ENCODE data around the gene MLXIPL. TPM values are rescaled to one million over a fixed set of nuclear protein-coding genes. Genes with fewer than 3 reads are reported as not detected.
A peak's percentile ranks its signal among the peaks of the same experiment; 100 is the strongest.
"Not testable (repeated sequence)": the region's sequence is repeated elsewhere in the genome, so short reads cannot be mapped to it uniquely, and the experiment has no call there.

Gene MLXIPL
- total RNA-seq, 1 experiment from 2014 or later = not detected

DNA sequence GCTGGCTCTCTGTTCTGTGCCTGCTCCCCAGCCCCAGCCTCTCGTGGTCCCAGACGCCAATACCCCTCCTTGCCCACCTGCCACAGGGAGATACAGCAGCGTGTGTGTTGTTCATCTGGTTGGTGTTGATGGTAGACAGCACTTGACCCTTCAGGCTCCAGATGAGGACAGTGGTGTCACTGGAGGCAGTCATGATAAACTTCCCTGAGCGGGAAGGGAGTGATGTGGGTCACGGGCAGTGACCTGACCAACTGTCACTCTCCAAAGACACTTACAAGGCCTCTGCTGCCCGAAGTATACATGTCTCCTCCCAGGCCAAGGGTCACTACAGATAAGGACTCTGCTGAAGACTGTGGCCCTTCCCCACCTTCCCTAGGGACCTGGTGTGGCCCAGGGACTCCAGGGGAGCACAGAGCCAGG is 51.5 kb downstream of the MLXIPL start:
- DNase-seq = no peak

DNA sequence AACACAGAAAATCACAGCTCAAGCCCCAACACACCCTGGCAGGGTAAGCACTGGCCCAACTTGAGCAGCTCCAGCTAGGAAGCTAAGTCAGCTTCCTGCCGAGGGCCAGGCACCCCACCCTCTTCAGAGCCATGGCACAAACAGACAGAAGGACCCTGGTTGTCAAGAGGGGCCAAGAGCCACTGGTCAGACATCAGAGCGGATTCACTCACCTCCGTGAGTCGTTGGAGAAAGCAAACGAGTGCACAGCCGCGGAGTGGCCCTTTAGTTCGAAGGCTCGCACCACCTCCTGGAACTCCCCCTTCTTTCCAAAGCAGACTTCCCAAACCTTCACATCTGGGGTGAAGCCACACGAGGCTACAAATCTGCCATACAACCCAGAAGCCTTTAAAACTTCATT is 53.3 kb downstream of the MLXIPL start:
- Histone ChIP-seq H3K27me3 (ENCODE audit: low read length) (no peaks in the 10 kb centered on the region), H3K27ac (ENCODE audit: low read length) (no peak overlapping the region), H3K4me3 (ENCODE audit: low read length) (no peak overlapping the region), H3K36me3 (ENCODE audit: insufficient read depth, low read length) (peaks cover 21% of the 10 kb centered on the region), H2AFZ (ENCODE audit: low read length) (no peak overlapping the region), H4K20me1 (ENCODE audit: insufficient read depth, low read depth, low read length) (no peaks in the 10 kb centered on the region), H3K9me3 (ENCODE audit: low read length) (no peaks in the 10 kb centered on the region), H3K9ac (ENCODE audit: low read length) (no peak overlapping the region), H3K9me2 (replicated peaks; ENCODE audit: insufficient read depth, low read length) (no peaks in the 10 kb centered on the region), H3K4me2 (ENCODE audit: low read depth, low read length, poor library complexity, severe bottlenecking) (no peak overlapping the region), H3K4me1 (ENCODE audit: low read length) (no peaks in the 10 kb centered on the region), H3K79me2 (ENCODE audit: low read length) (peaks cover 5% of the 10 kb centered on the region; the same call in 1 of the 2 replicates)
- no peak for DNase-seq

More for the DNA sequence above, 51.5 kb downstream of the MLXIPL start:
- no peaks in the 10 kb centered on the region for H3K27me3 ChIP-seq (ENCODE audit: low read length)
- H3K4me3 ChIP-seq (ENCODE audit: low read length) = no peak overlapping the region
- H3K9ac ChIP-seq (ENCODE audit: low read length) = no peak overlapping the region
- H3K4me2 ChIP-seq (ENCODE audit: low read depth, low read length, poor library complexity, severe bottlenecking) = no peak overlapping the region
- H3K27ac ChIP-seq (ENCODE audit: low read length) = no peak overlapping the region
- no peaks in the 10 kb centered on the region for H4K20me1 ChIP-seq (ENCODE audit: insufficient read depth, low read depth, low read length)
- H3K9me3 ChIP-seq (ENCODE audit: low read length) = no peaks in the 10 kb centered on the region
- peaks cover 21% of the 10 kb centered on the region for H3K36me3 ChIP-seq (ENCODE audit: insufficient read depth, low read length)
- H3K9me2 ChIP-seq (replicated peaks; ENCODE audit: insufficient read depth, low read length) = no peaks in the 10 kb centered on the region
- peaks cover 20% of the 10 kb centered on the region for H3K79me2 ChIP-seq (ENCODE audit: low read length)
- no peak overlapping the region for H2AFZ ChIP-seq (ENCODE audit: low read length)
- peaks cover 11% of the 10 kb centered on the region for H3K4me1 ChIP-seq (ENCODE audit: low read length)

DNA sequence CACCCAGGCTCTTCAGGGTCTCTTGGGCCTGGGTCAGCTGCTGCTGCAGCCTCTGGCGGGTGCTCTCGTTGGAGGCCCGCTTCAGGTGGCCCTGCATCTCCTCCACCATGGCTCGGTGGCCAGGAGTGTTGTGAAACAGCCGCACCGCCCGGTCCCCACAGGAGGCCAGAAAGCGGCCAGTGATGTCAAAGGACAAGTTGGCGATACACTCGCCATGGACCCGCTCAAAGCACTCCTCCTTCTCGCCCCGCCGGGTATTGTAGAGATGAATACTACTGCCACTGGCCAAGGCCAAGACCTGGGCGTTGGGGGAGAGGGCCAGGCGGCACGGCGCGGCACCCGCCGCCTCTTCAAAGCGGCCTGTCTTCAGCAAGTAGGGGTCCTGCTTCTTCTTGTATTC is 53.8 kb downstream of the MLXIPL start:
- no peaks in the 10 kb centered on the region for H4K20me1 ChIP-seq (ENCODE audit: insufficient read depth, low read depth, low read length)
- no peaks in the 10 kb centered on the region for H3K9me2 ChIP-seq (replicated peaks; ENCODE audit: insufficient read depth, low read length)
- H3K9me3 ChIP-seq (ENCODE audit: low read length) = no peaks in the 10 kb centered on the region
- no peak overlapping the region for H3K4me3 ChIP-seq (ENCODE audit: low read length)
- no peak for DNase-seq
- H3K4me1 ChIP-seq (ENCODE audit: low read length) = no peaks in the 10 kb centered on the region
- H3K4me2 ChIP-seq (ENCODE audit: low read depth, low read length, poor library complexity, severe bottlenecking) = no peak overlapping the region
- H3K27me3 ChIP-seq (ENCODE audit: low read length) = no peaks in the 10 kb centered on the region
- H3K79me2 ChIP-seq (ENCODE audit: low read length) = peaks cover 3% of the 10 kb centered on the region; the same call in 1 of the 2 replicates
- H3K9ac ChIP-seq (ENCODE audit: low read length) = no peak overlapping the region
- H3K36me3 ChIP-seq (ENCODE audit: insufficient read depth, low read length) = peaks cover 21% of the 10 kb centered on the region
- H2AFZ ChIP-seq (ENCODE audit: low read length) = no peak overlapping the region
- no peak overlapping the region for H3K27ac ChIP-seq (ENCODE audit: low read length)

DNA sequence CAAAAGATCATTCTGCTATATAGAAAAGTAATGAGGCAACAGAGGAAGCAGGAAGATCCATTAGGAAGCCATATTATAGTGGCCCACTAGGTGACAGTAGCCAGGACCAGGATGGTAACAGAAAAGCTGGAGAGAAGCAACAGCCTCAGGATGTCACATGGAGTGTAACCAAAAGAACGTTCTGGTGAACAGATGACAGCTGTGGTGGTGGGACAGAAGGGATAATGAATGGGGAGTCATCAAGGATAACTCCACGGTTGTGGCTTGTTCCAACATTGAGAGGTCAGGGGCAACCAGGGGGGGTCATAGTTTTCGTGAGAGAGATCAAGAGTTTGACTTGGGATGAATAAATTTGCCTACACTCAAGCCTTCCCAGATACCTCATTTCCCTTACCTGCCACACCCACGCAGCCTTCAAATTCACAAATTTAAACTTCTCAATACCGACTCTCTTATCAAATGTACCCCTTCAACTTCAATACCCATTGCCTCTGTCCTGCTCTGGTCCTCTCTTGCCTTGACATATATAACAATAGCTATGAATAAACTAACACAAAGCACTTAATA is 55.2 kb downstream of the MLXIPL start:
- H3K79me2 ChIP-seq (ENCODE audit: low read length) = no peaks in the 10 kb centered on the region
- no peak overlapping the region for H3K4me3 ChIP-seq (ENCODE audit: low read length)
- H3K9me3 ChIP-seq (ENCODE audit: low read length) = no peaks in the 10 kb centered on the region
- DNase-seq = no peak
- H3K4me2 ChIP-seq (ENCODE audit: low read depth, low read length, poor library complexity, severe bottlenecking) = no peak overlapping the region
- no peaks in the 10 kb centered on the region for H3K9me2 ChIP-seq (replicated peaks; ENCODE audit: insufficient read depth, low read length)
- no peaks in the 10 kb centered on the region for H4K20me1 ChIP-seq (ENCODE audit: insufficient read depth, low read depth, low read length)
- H3K36me3 ChIP-seq (ENCODE audit: insufficient read depth, low read length) = peaks cover 15% of the 10 kb centered on the region
- H2AFZ ChIP-seq (ENCODE audit: low read length) = no peak overlapping the region
- H3K9ac ChIP-seq (ENCODE audit: low read length) = no peak overlapping the region
- no peaks in the 10 kb centered on the region for H3K4me1 ChIP-seq (ENCODE audit: low read length)
- H3K27ac ChIP-seq (ENCODE audit: low read length) = no peak overlapping the region
- H3K27me3 ChIP-seq (ENCODE audit: low read length) = no peaks in the 10 kb centered on the region

DNA sequence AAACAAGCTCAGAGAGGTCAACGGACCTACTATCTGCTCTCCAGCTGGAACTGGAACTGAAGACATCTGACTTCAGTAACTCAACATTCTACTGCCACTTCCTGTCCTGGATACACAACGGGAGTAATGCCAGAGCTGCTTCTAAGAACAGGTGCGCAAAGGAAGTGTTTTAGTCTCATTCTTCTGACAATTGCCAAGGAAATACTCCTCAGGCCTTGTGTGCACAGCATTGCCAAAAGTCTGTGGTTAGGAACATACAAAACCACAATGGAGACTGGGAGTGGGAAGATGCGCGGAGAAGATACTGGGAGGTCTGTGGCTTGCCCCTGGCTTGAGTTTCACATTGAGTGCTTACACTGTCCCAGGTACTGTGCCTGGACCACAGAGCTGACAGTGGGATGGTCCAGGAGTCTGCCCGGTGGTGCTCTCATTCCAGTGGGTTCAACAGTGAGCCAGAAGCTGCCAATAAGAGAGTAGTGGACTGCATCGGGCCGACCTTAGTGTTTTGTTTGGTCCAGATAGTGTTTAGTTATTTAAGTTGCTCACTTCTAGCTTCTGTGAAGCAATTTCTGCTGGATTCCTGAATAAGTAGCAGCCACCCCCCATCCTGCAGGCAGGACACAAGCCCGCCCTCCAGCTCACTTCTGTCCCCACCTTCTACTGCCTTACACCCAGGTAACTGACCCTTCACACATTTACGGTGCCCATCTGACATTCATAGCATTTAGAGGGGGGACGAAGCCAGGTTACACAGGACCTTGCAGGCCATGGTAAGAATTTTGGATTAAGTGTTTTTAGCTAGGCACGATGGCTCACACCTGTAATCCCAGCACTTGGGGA is 56.3 kb downstream of the MLXIPL start:
- Histone ChIP-seq H3K9ac (ENCODE audit: low read length) (no peak overlapping the region), H3K36me3 (ENCODE audit: insufficient read depth, low read length) (peaks cover 9% of the 10 kb centered on the region), H3K4me3 (ENCODE audit: low read length) (no peak overlapping the region), H3K9me2 (replicated peaks; ENCODE audit: insufficient read depth, low read length) (no peaks in the 10 kb centered on the region), H2AFZ (ENCODE audit: low read length) (no peak overlapping the region), H3K79me2 (ENCODE audit: low read length) (no peaks in the 10 kb centered on the region), H3K4me2 (ENCODE audit: low read depth, low read length, poor library complexity, severe bottlenecking) (no peak overlapping the region), H4K20me1 (ENCODE audit: insufficient read depth, low read depth, low read length) (no peaks in the 10 kb centered on the region), H3K27ac (ENCODE audit: low read length) (no peak overlapping the region), H3K27me3 (ENCODE audit: low read length) (no peaks in the 10 kb centered on the region), H3K9me3 (ENCODE audit: low read length) (no peaks in the 10 kb centered on the region), H3K4me1 (ENCODE audit: low read length) (no peaks in the 10 kb centered on the region)
- DNase-seq = no peak

DNA sequence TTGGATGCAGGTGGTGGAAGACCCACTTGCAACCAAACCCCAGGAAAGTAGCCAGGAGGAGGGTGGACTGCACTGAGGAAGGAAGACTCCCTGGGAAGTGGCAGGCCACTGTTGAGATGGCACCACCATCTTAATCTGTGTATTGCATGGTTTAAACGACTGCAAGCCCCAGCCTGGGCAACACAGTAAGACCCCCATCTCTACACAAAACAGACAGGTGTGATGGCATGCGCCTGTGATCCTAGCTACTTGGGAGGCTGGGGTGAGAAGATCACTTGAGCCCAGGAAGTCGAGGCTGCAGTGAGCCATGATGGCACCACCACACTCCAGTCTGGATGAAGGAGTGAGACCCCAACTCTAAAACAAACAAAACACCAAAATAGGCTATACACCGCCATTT is 57.2 kb downstream of the MLXIPL start:
- H3K9me2 ChIP-seq (replicated peaks; ENCODE audit: insufficient read depth, low read length) = no peaks in the 10 kb centered on the region
- peaks cover 3% of the 10 kb centered on the region; the same call in 1 of the 2 replicates for H3K36me3 ChIP-seq (ENCODE audit: insufficient read depth, low read length)
- H3K27ac ChIP-seq (ENCODE audit: low read length) = no peak overlapping the region
- peaks cover 3% of the 10 kb centered on the region for H3K4me1 ChIP-seq (ENCODE audit: low read length)
- H3K4me3 ChIP-seq (ENCODE audit: low read length) = no peak overlapping the region
- no peaks in the 10 kb centered on the region for H3K79me2 ChIP-seq (ENCODE audit: low read length)
- H3K9ac ChIP-seq (ENCODE audit: low read length) = no peak overlapping the region
- H2AFZ ChIP-seq (ENCODE audit: low read length) = no peak overlapping the region
- H3K27me3 ChIP-seq (ENCODE audit: low read length) = no peaks in the 10 kb centered on the region
- H3K4me2 ChIP-seq (ENCODE audit: low read depth, low read length, poor library complexity, severe bottlenecking) = no peak overlapping the region
- no peaks in the 10 kb centered on the region for H4K20me1 ChIP-seq (ENCODE audit: insufficient read depth, low read depth, low read length)
- no peak for DNase-seq
- H3K9me3 ChIP-seq (ENCODE audit: low read length) = no peaks in the 10 kb centered on the region

DNA sequence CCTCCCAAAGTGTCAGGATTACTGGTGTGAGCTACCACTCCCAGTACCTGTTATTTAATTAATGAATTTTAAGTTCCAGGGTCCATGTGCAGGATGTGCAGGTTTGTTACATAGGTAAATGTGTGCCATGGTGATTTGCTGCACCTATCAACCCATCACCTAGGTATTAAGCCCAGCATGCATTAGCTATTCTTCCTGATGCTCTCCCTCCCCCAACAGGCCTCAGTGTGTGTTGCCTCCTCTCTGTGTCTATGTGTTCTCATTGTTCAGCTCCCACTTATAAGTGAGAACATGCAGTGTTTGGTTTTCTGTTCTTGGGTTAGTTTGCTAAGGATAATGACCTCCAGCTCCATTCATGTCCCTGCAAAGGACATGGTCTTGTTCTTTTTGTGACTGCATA is 57.9 kb downstream of the MLXIPL start:
- not testable (repeated sequence) for H2AFZ ChIP-seq (ENCODE audit: low read length); H3K4me2 ChIP-seq (ENCODE audit: low read depth, low read length, poor library complexity, severe bottlenecking); H3K79me2 ChIP-seq (ENCODE audit: low read length); H3K36me3 ChIP-seq (ENCODE audit: insufficient read depth, low read length); DNase-seq; H3K27ac ChIP-seq (ENCODE audit: low read length); H3K9me2 ChIP-seq (replicated peaks; ENCODE audit: insufficient read depth, low read length); H4K20me1 ChIP-seq (ENCODE audit: insufficient read depth, low read depth, low read length); H3K9me3 ChIP-seq (ENCODE audit: low read length); H3K9ac ChIP-seq (ENCODE audit: low read length); H3K4me1 ChIP-seq (ENCODE audit: low read length); H3K27me3 ChIP-seq (ENCODE audit: low read length)
- H3K4me3 ChIP-seq (ENCODE audit: low read length) = 0 out of 2 replicates have a peak overlapping the region, but pooled peaks have one; percentile 6

DNA sequence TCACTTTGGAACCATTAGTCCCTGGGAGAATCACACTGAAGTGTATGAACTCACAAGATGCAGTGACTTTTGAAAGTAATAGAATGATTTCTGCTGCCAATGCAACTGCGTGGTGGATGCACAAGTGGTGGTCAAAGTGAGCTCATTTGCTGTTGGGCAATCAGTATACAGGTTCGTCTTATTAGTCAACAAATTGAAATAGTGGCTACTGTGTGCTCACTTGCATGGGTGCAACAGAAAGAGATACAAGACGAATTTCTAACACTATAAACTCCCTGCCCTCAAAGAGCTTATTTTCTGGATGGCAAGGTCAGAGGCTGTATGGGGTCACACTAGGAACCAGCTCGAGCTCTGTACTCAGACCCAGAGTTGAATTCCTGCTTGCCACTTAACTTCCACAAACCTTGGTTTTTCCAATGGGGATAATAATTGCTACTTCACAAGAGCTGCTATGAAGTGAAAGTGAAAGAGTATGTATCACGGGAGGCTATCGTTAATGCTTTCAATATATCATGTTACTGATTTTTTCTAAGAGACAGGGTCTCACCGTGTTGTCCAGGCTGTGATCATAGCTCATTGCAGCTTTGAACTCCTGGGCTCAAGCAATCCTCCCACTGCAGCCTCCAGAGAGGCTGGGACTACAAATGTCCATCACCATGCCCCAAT is 58.5 kb downstream of the MLXIPL start:
- Histone ChIP-seq H4K20me1 (ENCODE audit: insufficient read depth, low read depth, low read length) (no peaks in the 10 kb centered on the region), H3K4me3 (ENCODE audit: low read length) (0 out of 2 replicates have a peak overlapping the region, but pooled peaks have one; percentile 6), H3K9ac (ENCODE audit: low read length) (no peak overlapping the region)

More for the DNA sequence above, 58.5 kb downstream of the MLXIPL start:
- peaks cover 10% of the 10 kb centered on the region for H3K4me1 ChIP-seq (ENCODE audit: low read length)
- no peaks in the 10 kb centered on the region for H3K9me2 ChIP-seq (replicated peaks; ENCODE audit: insufficient read depth, low read length)
- no peak for DNase-seq
- no peaks in the 10 kb centered on the region for H3K36me3 ChIP-seq (ENCODE audit: insufficient read depth, low read length)
- no peaks in the 10 kb centered on the region for H3K27me3 ChIP-seq (ENCODE audit: low read length)
- no peaks in the 10 kb centered on the region for H3K79me2 ChIP-seq (ENCODE audit: low read length)
- no peaks in the 10 kb centered on the region for H3K9me3 ChIP-seq (ENCODE audit: low read length)
- H2AFZ ChIP-seq (ENCODE audit: low read length) = no peak overlapping the region
- no peak overlapping the region for H3K4me2 ChIP-seq (ENCODE audit: low read depth, low read length, poor library complexity, severe bottlenecking)
- H3K27ac ChIP-seq (ENCODE audit: low read length) = no peak overlapping the region

All from Karpas-422 (cell line).